Measurements from ENCODE around the gene B4GALNT1. TPM values are rescaled to one million over a fixed set of nuclear protein-coding genes. Genes with fewer than 3 reads are reported as not detected.

B4GALNT1 gene
- total RNA-seq, 1 experiment from 2014 or later: 11.1 TPM

GRCh38 chr12:57630891-57631433, 2.0 kb downstream of the B4GALNT1 start:
- peaks cover 17% of the 10 kb centered on the region for H3K36me3 Mint-ChIP-seq (ENCODE audit: insufficient read depth, unreplicated experiment)
- peaks cover 15% of the 10 kb centered on the region for H3K27me3 Mint-ChIP-seq (ENCODE audit: unreplicated experiment)
- no peak for DNase-seq
- no peak overlapping the region for H3K4me3 Mint-ChIP-seq (ENCODE audit: low read depth, unreplicated experiment)
- no peak overlapping the region for H3K27ac Mint-ChIP-seq (ENCODE audit: unreplicated experiment)
- H3K9me3 Mint-ChIP-seq (ENCODE audit: low read depth, unreplicated experiment): no peaks in the 10 kb centered on the region
- BruUV-seq (replicated peaks): no TSS peak
- CTCF ChIA-PET: interaction anchor here (0.5 kb wide), 1 partner anchor 257 kb away, joined by 3 read pairs; no protein-coding TSS in a partner anchor
- intact Hi-C loops (cut with micrococcal nuclease; ENCODE audit: unreplicated experiment): loop anchor here (10.0 kb wide), 1 partner anchor 54 kb away; no protein-coding TSS in a partner anchor
- peaks cover 20% of the 10 kb centered on the region for H3K4me1 Mint-ChIP-seq (ENCODE audit: low read depth, unreplicated experiment)
- no peak for TF ChIP-seq CTCF (IDR thresholded peaks at IDR 0.05; ENCODE audit: unreplicated experiment)

DNA sequence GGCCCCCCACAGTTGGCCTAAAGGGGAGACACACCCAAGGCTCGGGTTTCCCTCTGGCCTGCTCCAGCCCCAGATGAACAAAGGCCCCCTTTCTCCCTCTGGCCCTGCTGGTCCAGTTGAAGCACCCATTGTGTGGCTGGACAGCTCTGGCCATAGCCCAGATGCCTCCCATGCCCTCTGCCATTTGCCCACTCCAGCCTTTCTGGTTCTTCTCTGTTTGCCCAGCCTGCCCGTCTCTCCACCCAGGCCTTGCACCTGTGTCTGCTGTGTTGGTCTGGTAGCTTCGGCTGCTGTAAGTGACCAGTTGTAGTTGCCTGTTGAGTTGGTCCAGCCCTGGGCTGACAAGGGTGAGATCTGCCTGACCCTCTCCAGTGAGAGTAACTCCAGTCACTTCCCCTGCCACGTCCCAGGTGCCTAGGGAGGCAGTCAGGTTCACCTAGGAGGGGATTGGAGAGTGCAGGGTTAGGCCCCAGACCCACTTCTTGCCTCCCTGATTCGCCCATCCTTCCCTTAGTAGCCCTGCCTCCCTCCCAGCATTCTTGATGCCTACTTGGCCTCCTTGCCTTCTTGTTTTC, 3.0 kb downstream of the B4GALNT1 start:
- no TSS peak for BruUV-seq (replicated peaks)
- Mint-ChIP-seq H3K9me3 (ENCODE audit: low read depth, unreplicated experiment) (no peaks in the 10 kb centered on the region), H3K4me1 (ENCODE audit: low read depth, unreplicated experiment) (peaks cover 20% of the 10 kb centered on the region), H3K27ac (ENCODE audit: unreplicated experiment) (no peak overlapping the region), H3K27me3 (ENCODE audit: unreplicated experiment) (peaks cover 25% of the 10 kb centered on the region), H3K36me3 (ENCODE audit: insufficient read depth, unreplicated experiment) (peaks cover 17% of the 10 kb centered on the region), H3K4me3 (ENCODE audit: low read depth, unreplicated experiment) (no peak overlapping the region)
- CTCF ChIA-PET: interaction anchor here (0.5 kb wide), 1 partner anchor 256 kb away, joined by 3 read pairs; no protein-coding TSS in a partner anchor
- DNase-seq: no peak
- no peak for TF ChIP-seq CTCF (IDR thresholded peaks at IDR 0.05; ENCODE audit: unreplicated experiment)
- intact Hi-C loops (cut with micrococcal nuclease; ENCODE audit: unreplicated experiment): loop anchor here (10.0 kb wide), 2 partner anchors 55 to 175 kb away; partner anchors contain the start of genes GLI1 and INHBE

DNA sequence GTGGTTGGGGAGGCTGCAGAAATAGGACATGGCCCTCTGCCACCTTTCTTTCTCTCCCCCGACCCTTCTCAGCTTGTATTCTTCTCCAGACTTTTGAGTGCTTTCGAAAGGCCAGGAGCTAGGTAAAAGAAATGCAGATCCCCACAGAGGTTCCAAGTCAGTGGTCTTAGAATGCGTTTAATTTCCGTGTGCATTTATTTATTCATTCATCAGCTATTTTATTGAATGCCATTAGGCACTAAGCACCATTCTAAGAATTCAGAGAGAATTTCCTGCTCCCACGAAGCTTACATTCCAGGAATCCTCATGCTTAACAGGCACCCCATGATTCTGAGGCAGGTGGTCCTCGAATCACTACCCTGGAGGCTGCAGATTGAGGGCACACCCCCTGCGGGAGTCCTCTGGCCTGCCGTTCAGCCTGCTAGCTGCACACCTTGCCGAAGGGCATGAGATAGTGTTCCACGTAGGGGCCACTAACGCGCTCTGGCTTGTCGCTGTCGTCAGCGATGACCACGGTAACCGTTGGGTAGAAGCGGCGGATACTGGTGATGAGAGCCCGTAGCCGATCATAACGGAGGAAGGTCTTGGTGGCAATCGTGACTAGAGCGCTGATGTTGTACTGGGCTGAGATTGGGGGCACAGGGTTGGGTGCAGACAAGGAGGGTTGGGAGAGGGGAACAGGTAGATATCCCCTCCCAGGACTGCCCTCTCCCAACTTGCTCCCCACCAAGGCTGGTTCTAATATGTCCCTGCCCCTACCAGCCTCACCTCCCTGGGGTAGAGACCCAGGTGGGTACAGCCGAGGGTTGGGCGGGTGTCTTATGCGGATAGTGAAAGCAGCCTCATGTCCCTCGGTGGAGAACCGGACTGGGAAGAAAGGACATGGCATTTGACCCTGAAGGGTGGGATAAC, 4.5 kb downstream of the B4GALNT1 start:
- Mint-ChIP-seq H3K27me3 (ENCODE audit: unreplicated experiment) (peaks cover 39% of the 10 kb centered on the region), H3K4me3 (ENCODE audit: low read depth, unreplicated experiment) (no peak overlapping the region), H3K36me3 (ENCODE audit: insufficient read depth, unreplicated experiment) (peaks cover 17% of the 10 kb centered on the region), H3K9me3 (ENCODE audit: low read depth, unreplicated experiment) (no peaks in the 10 kb centered on the region), H3K27ac (ENCODE audit: unreplicated experiment) (no peak overlapping the region), H3K4me1 (ENCODE audit: low read depth, unreplicated experiment) (peaks cover 17% of the 10 kb centered on the region)
- CTCF ChIA-PET: interaction anchor here (0.7 kb wide), 1 partner anchor 413 kb away, joined by 3 read pairs; no protein-coding TSS in a partner anchor
- DNase-seq: no peak
- BruUV-seq (replicated peaks): no TSS peak
- intact Hi-C loops (cut with micrococcal nuclease; ENCODE audit: unreplicated experiment): loop anchor here (10.0 kb wide), 1 partner anchor 174 kb away; the partner anchor contains the start of genes GLI1 and INHBE
- TF ChIP-seq CTCF (IDR thresholded peaks at IDR 0.05; ENCODE audit: unreplicated experiment): no peak

- Mint-ChIP-seq H3K4me1 (ENCODE audit: low read depth, unreplicated experiment) (peaks cover 13% of the 10 kb centered on the region), H3K4me3 (ENCODE audit: low read depth, unreplicated experiment) (no peak overlapping the region), H3K9me3 (ENCODE audit: low read depth, unreplicated experiment) (no peaks in the 10 kb centered on the region), H3K36me3 (ENCODE audit: insufficient read depth, unreplicated experiment) (peaks cover 13% of the 10 kb centered on the region), H3K27ac (ENCODE audit: unreplicated experiment) (no peak overlapping the region), H3K27me3 (ENCODE audit: unreplicated experiment) (peaks cover 48% of the 10 kb centered on the region)
- no peak for DNase-seq
- TF ChIP-seq CTCF (IDR thresholded peaks at IDR 0.05; ENCODE audit: unreplicated experiment): no peak
- intact Hi-C loops (cut with micrococcal nuclease; ENCODE audit: unreplicated experiment): loop anchor here (10.0 kb wide), 1 partner anchor 173 kb away; the partner anchor contains the start of genes GLI1 and INHBE
- BruUV-seq (replicated peaks): no TSS peak
- CTCF ChIA-PET: interaction anchor here (0.7 kb wide), 1 partner anchor 412 kb away, joined by 3 read pairs; no protein-coding TSS in a partner anchor
Measured at GRCh38 chr12:57627501-57628279, 5.3 kb downstream of the B4GALNT1 start.
